Keratinocyte (primary cell): ENCODE results near the gene BBLN. TPM values are rescaled to one million over a fixed set of nuclear protein-coding genes. Genes with fewer than 3 reads are reported as not detected.

Experiments used
- DNase-seq: peaks from one replicate; pipeline ENCODE4 v3.0.0-alpha.2; 2011; ENCODE audit warnings: low read depth, missing footprints, low spot score
- FAIRE-seq: peaks from 2 replicates; lab custom pipeline; 2011; peaks lifted over from hg19 to GRCh38; lab: Jason Lieb, UNC
- H2AFZ ChIP-seq: 2 replicates; pipeline ENCODE4 v1.6.0; 2012; ENCODE audit warnings: low read length, control low read depth, inconsistent platforms; ENCODE audit not compliant: control insufficient read depth
- H3K27ac ChIP-seq: 2 replicates; pipeline ENCODE4 v1.5.1; 2011; ENCODE audit warnings: low read length; ENCODE audit not compliant: control insufficient read depth, insufficient read depth
- H3K27me3 ChIP-seq: 3 replicates; pipeline ENCODE4 v1.6.0; 2011; ENCODE audit warnings: low read length; ENCODE audit not compliant: control insufficient read depth, insufficient read depth; ENCODE audit errors: extremely low read depth
- H3K36me3 ChIP-seq, 2 experiments: 2 replicates in 1 of 2; 3 replicates in 1 of 2; pipeline ENCODE4 v1.5.1; 2011; ENCODE audit warnings: low read length in 2 of 2, mild to moderate bottlenecking in 1 of 2; ENCODE audit not compliant: control insufficient read depth in 2 of 2, insufficient read depth in 2 of 2; ENCODE audit errors: extremely low read depth in 1 of 2
- H3K4me1 ChIP-seq: 3 replicates; pipeline ENCODE4 v1.5.1; 2011; ENCODE audit warnings: low read length; ENCODE audit not compliant: control insufficient read depth, insufficient read depth; ENCODE audit errors: extremely low read depth
- H3K4me2 ChIP-seq: 3 replicates; pipeline ENCODE4 v1.6.0; 2011; ENCODE audit warnings: low read depth, low read length; ENCODE audit not compliant: control insufficient read depth, insufficient read depth; ENCODE audit errors: extremely low read depth
- H3K4me3 ChIP-seq, 3 experiments: fragments of 200-600 bp in 1 of 3; sonication (generic) in 1 of 3; 2 replicates in 2 of 3; 3 replicates in 1 of 3; pipeline ENCODE4 v1.5.1; 2011 to 2016; ENCODE audit warnings: low read length in 3 of 3, mild to moderate bottlenecking in 3 of 3, control low read depth in 2 of 3, inconsistent platforms in 1 of 3, low read depth in 1 of 3, mixed read lengths in 1 of 3, mixed run types in 1 of 3, moderate library complexity in 1 of 3; ENCODE audit not compliant: control insufficient read depth in 2 of 3, insufficient read depth in 2 of 3; ENCODE audit errors: extremely low read depth in 1 of 3
- H3K79me2 ChIP-seq: 2 replicates; pipeline ENCODE4 v1.6.0; 2012; ENCODE audit warnings: low read length; ENCODE audit not compliant: control insufficient read depth, insufficient read depth
- H3K9ac ChIP-seq: 3 replicates; pipeline ENCODE4 v1.6.0; 2011; ENCODE audit warnings: low read length; ENCODE audit not compliant: control insufficient read depth, insufficient read depth; ENCODE audit errors: extremely low read depth
- H3K9me1 ChIP-seq: 3 replicates; pipeline ENCODE4 v1.6.0; 2011; ENCODE audit warnings: low read length; ENCODE audit not compliant: control insufficient read depth, insufficient read depth; ENCODE audit errors: extremely low read depth
- H3K9me3 ChIP-seq: 2 replicates; pipeline ENCODE4 v1.5.1; 2012; ENCODE audit warnings: low read depth, low read length; ENCODE audit not compliant: control insufficient read depth
- H4K20me1 ChIP-seq: 3 replicates; pipeline ENCODE4 v1.6.0; 2011; ENCODE audit warnings: low read length; ENCODE audit not compliant: control insufficient read depth, insufficient read depth; ENCODE audit errors: extremely low read depth
- EZH2 ChIP-seq: IDR thresholded peaks from one replicate; pipeline ENCODE4 v1.6.1; 2012; ENCODE audit warnings: inconsistent platforms, mild to moderate bottlenecking, low read length, moderate library complexity
- dilution Hi-C: fragments of 300-500 bp; cut with MboI; formaldehyde crosslinking; loops from one replicate; pipeline ENCODE4 v1.7.0; 2020; ENCODE audit warnings: low sequenced_read_pairs; ENCODE audit not compliant: extremely low pct_ligation_motif_present
- polyA plus RNA-seq, 5 experiments: library from polyadenylated mRNA; depleted of rRNA in 3 of 5; stranded (reverse) in 3 of 5; stranded (forward) in 1 of 5; unstranded in 1 of 5; fragments of >200 nt; gene quantifications; 1 replicate in 1 of 5; 2 replicates in 3 of 5; 3 replicates in 1 of 5; pipeline versions ENCODE4 v1.2.1 to v1.2.3, GENCODE V29; 2011 to 2012; ENCODE audit warnings: missing spikeins in 2 of 5, low read depth in 1 of 5, low replicate concordance in 1 of 5
- TF ChIP-seq, protein P1 (sequence below), 3 experiments: IDR thresholded peaks in 1 of 3; conservative IDR thresholded peaks in 1 of 3; optimal IDR thresholded peaks in 1 of 3; 2 replicates in 2 of 3; 3 replicates in 1 of 3; pipeline versions ENCODE3 to v1.5.1; 2011; ENCODE audit warnings: low read length in 3 of 3, mild to moderate bottlenecking in 3 of 3, moderate library complexity in 2 of 3, control low read depth in 1 of 3, inconsistent platforms in 1 of 3; ENCODE audit not compliant: insufficient read depth in 2 of 3; ENCODE audit errors: extremely low read depth in 1 of 3

Gene BBLN
- polyA plus RNA-seq, 1 donor (not counting 4 experiments of a cell fraction or from before 2014, with no cell fraction given): 35.9 TPM

- no peak overlapping the region for H3K9ac ChIP-seq
- no peak for FAIRE-seq
Observed at GRCh38 chr9:128142596-128142995, 17.5 kb upstream of the BBLN start.

DNA sequence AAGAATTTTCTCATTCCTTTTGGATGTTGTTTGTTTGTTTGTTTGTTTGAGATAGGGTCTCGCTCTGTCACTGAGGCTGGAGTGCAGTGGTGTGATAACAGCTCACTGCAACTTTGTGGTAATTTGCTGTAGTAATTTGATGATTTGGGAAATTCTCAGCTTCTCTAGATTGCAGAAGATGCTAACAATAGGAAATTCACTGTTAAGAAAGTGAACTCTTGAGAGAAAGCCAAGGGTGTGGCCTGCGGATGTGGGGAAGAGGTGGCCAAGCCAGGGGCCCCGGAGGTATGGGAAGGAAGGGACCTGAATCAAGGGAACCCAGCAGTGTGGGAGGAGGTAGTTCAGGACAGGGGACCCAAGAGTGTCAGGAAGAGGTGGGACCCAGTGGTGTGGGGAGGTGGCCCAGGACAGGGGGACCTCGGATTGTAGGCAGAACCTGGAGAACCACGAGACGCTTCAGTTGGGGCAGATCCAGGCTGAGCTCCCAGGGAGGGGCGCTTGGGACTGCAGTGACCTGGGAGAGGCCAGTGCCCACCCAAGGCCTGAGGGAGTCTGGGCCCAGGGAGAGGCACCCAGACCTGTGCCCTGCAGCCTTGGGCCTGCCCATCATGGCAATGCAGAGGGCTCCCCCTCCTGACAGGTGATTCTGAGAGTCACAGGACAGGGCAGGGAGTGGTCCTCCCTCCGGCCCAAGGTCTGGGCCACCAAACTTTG lies 16.4 kb upstream of the BBLN start:
- Histone ChIP-seq H3K9ac (peak overlapping the region; percentile 30), H3K9me3 (no peaks in the 10 kb centered on the region), H3K4me3 (no peak overlapping the region), H2AFZ (peak overlapping the region; percentile 76), H3K9me1 (no peaks in the 10 kb centered on the region), H4K20me1 (no peaks in the 10 kb centered on the region), H3K4me1 (peaks cover 41% of the 10 kb centered on the region), H3K79me2 (no peaks in the 10 kb centered on the region), H3K36me3 (no peaks in the 10 kb centered on the region), H3K4me2 (peak overlapping the region; percentile 64), H3K27ac (peak overlapping the region; percentile 86), H3K27me3 (no peaks in the 10 kb centered on the region)
- peak; percentile 69 for FAIRE-seq
- no peak for TF ChIP-seq EZH2
- TF ChIP-seq, protein P1, sequence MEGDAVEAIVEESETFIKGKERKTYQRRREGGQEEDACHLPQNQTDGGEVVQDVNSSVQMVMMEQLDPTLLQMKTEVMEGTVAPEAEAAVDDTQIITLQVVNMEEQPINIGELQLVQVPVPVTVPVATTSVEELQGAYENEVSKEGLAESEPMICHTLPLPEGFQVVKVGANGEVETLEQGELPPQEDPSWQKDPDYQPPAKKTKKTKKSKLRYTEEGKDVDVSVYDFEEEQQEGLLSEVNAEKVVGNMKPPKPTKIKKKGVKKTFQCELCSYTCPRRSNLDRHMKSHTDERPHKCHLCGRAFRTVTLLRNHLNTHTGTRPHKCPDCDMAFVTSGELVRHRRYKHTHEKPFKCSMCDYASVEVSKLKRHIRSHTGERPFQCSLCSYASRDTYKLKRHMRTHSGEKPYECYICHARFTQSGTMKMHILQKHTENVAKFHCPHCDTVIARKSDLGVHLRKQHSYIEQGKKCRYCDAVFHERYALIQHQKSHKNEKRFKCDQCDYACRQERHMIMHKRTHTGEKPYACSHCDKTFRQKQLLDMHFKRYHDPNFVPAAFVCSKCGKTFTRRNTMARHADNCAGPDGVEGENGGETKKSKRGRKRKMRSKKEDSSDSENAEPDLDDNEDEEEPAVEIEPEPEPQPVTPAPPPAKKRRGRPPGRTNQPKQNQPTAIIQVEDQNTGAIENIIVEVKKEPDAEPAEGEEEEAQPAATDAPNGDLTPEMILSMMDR (optimal IDR thresholded peaks at IDR 0.05 in 1 of 3, IDR thresholded peaks at IDR 0.05 in 1 of 3, conservative IDR thresholded peaks at IDR 0.05 in 1 of 3; ENCODE audit: extremely low read depth in 1 of 3, insufficient read depth in 2 of 3, low read length in 3 of 3): no peak
- DNase-seq: no peak
- dilution Hi-C loops: no loop called here

More at GRCh38 chr9:128142596-128142995, 17.5 kb upstream of the BBLN start:
- no peak overlapping the region for H3K27ac ChIP-seq
- no peak for DNase-seq
- TF ChIP-seq EZH2: no peak
- TF ChIP-seq, protein P1 (optimal IDR thresholded peaks at IDR 0.05 in 1 of 3, IDR thresholded peaks at IDR 0.05 in 1 of 3, conservative IDR thresholded peaks at IDR 0.05 in 1 of 3; ENCODE audit: extremely low read depth in 1 of 3, insufficient read depth in 2 of 3, low read length in 3 of 3): no peak
- H2AFZ ChIP-seq: no peak overlapping the region
- no peaks in the 10 kb centered on the region for H3K79me2 ChIP-seq
- no peak overlapping the region for H3K4me3 ChIP-seq
- no peaks in the 10 kb centered on the region for H3K9me1 ChIP-seq
- no peaks in the 10 kb centered on the region for H3K9me3 ChIP-seq
- peaks cover 36% of the 10 kb centered on the region for H3K4me1 ChIP-seq
- H4K20me1 ChIP-seq: no peaks in the 10 kb centered on the region
- no peaks in the 10 kb centered on the region for H3K36me3 ChIP-seq
- dilution Hi-C loops: no loop called here
- no peaks in the 10 kb centered on the region for H3K27me3 ChIP-seq
- no peak overlapping the region for H3K4me2 ChIP-seq
